HG02938 (cell line): ENCODE results near the gene STAP2.

Experiments used
- ATAC-seq: cut with Tn5 transposase; IDR thresholded peaks from one replicate; pipeline ENCODE4 v1.9.1; 2021; ENCODE audit warnings: mild to moderate bottlenecking, moderate library complexity; ENCODE audit not compliant: unreplicated experiment

Gene STAP2

GRCh38 chr19:4371247-4372164 lies 32.9 kb upstream of the STAP2 start:
- ATAC-seq = no peak

GRCh38 chr19:4370418-4371041 lies 31.9 kb upstream of the STAP2 start:
- ATAC-seq = no peak

GRCh38 chr19:4369888-4370260 lies 31.2 kb upstream of the STAP2 start:
- ATAC-seq = no peak

GRCh38 chr19:4369109-4369887 lies 30.7 kb upstream of the STAP2 start:
- peak; percentile 46 for ATAC-seq

GRCh38 chr19:4368128-4368820 lies 29.6 kb upstream of the STAP2 start:
- no peak for ATAC-seq

GRCh38 chr19:4367781-4368127 lies 29.1 kb upstream of the STAP2 start:
- no peak for ATAC-seq

- no peak for ATAC-seq
Measured at GRCh38 chr19:4367336-4367723, 28.7 kb upstream of the STAP2 start.

- ATAC-seq = no peak
Measured at GRCh38 chr19:4366666-4367335, 28.2 kb upstream of the STAP2 start.

GRCh38 chr19:4365791-4366665 lies 27.4 kb upstream of the STAP2 start:
- ATAC-seq = no peak

GRCh38 chr19:4365341-4365740 lies 26.7 kb upstream of the STAP2 start:
- no peak for ATAC-seq

GRCh38 chr19:4363571-4364304 lies 25.1 kb upstream of the STAP2 start:
- no peak for ATAC-seq

GRCh38 chr19:4362831-4363545 lies 24.4 kb upstream of the STAP2 start:
- no peak for ATAC-seq

- no peak for ATAC-seq
Measured at GRCh38 chr19:4362101-4362828, 23.6 kb upstream of the STAP2 start.

GRCh38 chr19:4361152-4362046 lies 22.8 kb upstream of the STAP2 start:
- no peak for ATAC-seq

GRCh38 chr19:4360641-4361151 lies 22.1 kb upstream of the STAP2 start:
- ATAC-seq = no peak

GRCh38 chr19:4360081-4360569 lies 21.5 kb upstream of the STAP2 start:
- ATAC-seq = no peak
